PC-3 (cell line): ENCODE data around the gene ATRAID. TPM values are rescaled to one million over a fixed set of nuclear protein-coding genes. Genes with fewer than 3 reads are reported as not detected.

Experiments used
- ATAC-seq: fragments of 200-7000 bp; cut with Tn5 transposase; 2 replicates; pipeline ENCODE4 v1.9.1; 2020; ENCODE audit warnings: mild to moderate bottlenecking, moderate library complexity
- BruUV-seq: library from RNA; stranded (reverse); fragments of 400-500 nt; replicated peaks from 2 replicates; lab custom pipeline; 2021; lab: Mats Ljungman, UMichigan
- CTCF ChIA-PET: fragments of 300-600 bp; sonication (Branson Sonifier 250); formaldehyde crosslinking; loops from one replicate; lab custom pipeline; 2022; ENCODE audit warnings: antibody characterized with exemption; lab: Charles Lee
- POLR2A ChIA-PET: fragments of 300-600 bp; sonication (Branson Sonifier 250); formaldehyde crosslinking; loops from one replicate; lab custom pipeline; 2022; ENCODE audit warnings: antibody characterized with exemption; ENCODE audit not compliant: unreplicated experiment; lab: Charles Lee
- DNase-seq: peaks from one replicate; pipeline ENCODE4 v3.0.0-alpha.2; 2015
- H2AFZ ChIP-seq: fragments of 300-600 bp; sonication (generic); 2 replicates; pipeline ENCODE4 v1.6.0; 2016; ENCODE audit warnings: antibody characterized with exemption, low read length
- H3F3A ChIP-seq: fragments of 300-600 bp; sonication (generic); one replicate; pipeline ENCODE4 v1.6.0; 2017; ENCODE audit warnings: antibody characterized with exemption, low read length, control low read depth, mild to moderate bottlenecking; ENCODE audit not compliant: unreplicated experiment
- H3K27ac ChIP-seq: fragments of 300-600 bp; sonication (generic); 2 replicates; pipeline ENCODE4 v1.5.1; 2016; ENCODE audit warnings: mild to moderate bottlenecking, low read length
- H3K27me3 ChIP-seq: fragments of 300-600 bp; sonication (generic); 2 replicates; pipeline ENCODE4 v1.6.1; 2016; ENCODE audit warnings: low read length, mixed read lengths
- H3K36me3 ChIP-seq: fragments of 300-600 bp; sonication (generic); 2 replicates; pipeline ENCODE4 v1.6.1; 2016; ENCODE audit warnings: low read depth, mixed run types, low read length, mixed read lengths
- H3K4me1 ChIP-seq: fragments of 300-600 bp; sonication (generic); 2 replicates; pipeline ENCODE4 v1.5.1; 2016; ENCODE audit warnings: low read length; ENCODE audit not compliant: insufficient read depth
- H3K4me2 ChIP-seq: fragments of 300-600 bp; sonication (generic); 2 replicates; pipeline ENCODE4 v1.6.0; 2016; ENCODE audit warnings: low read length
- H3K4me3 ChIP-seq: fragments of 300-600 bp; sonication (generic); 2 replicates; pipeline ENCODE4 v1.5.1; 2016; ENCODE audit warnings: mild to moderate bottlenecking, low read length, mixed read lengths
- H3K79me2 ChIP-seq: fragments of 300-600 bp; sonication (generic); 2 replicates; pipeline ENCODE4 v1.6.1; 2017; ENCODE audit warnings: low read length, mixed read lengths
- H3K9ac ChIP-seq: fragments of 300-600 bp; sonication (generic); 2 replicates; pipeline ENCODE4 v1.6.0; 2016; ENCODE audit warnings: mild to moderate bottlenecking, low read length
- H3K9me2 ChIP-seq: fragments of 300-600 bp; sonication (generic); replicated peaks from 2 replicates; pipeline ENCODE4 v1.6.1; 2016; ENCODE audit warnings: mixed run types, low read length, mixed read lengths
- H3K9me3 ChIP-seq: fragments of 300-600 bp; sonication (generic); 2 replicates; pipeline ENCODE4 v1.6.1; 2016; ENCODE audit warnings: low read length, mixed read lengths
- H4K20me1 ChIP-seq: fragments of 300-600 bp; sonication (generic); 2 replicates; pipeline ENCODE4 v1.6.1; 2016; ENCODE audit warnings: low read length, mixed read lengths
- CTCF ChIP-seq: fragments of 300-600 bp; sonication (generic); conservative IDR thresholded peaks from 2 replicates; pipeline ENCODE4 v1.5.1; 2017; ENCODE audit warnings: antibody characterized with exemption, low read depth, mild to moderate bottlenecking, low read length
- EZH2 ChIP-seq: fragments of 300-600 bp; sonication (generic); IDR thresholded peaks from one replicate; pipeline ENCODE4 v1.6.1; 2017; ENCODE audit warnings: antibody characterized with exemption, mild to moderate bottlenecking, low read length; ENCODE audit not compliant: unreplicated experiment
- EZH2phosphoT487 ChIP-seq: fragments of 300-600 bp; sonication (generic); IDR thresholded peaks from 2 replicates; pipeline ENCODE4 v1.6.1; 2018; ENCODE audit warnings: mild to moderate bottlenecking, antibody characterized with exemption, low read length, borderline replicate concordance
- intact Hi-C: fragments of 100-400 bp; cut with micrococcal nuclease; formaldehyde crosslinking; loops from 2 replicates; pipeline ENCODE4 v1.9.0; 2023
- total RNA-seq: library from RNA; depleted of rRNA; stranded (reverse); fragments of >200 nt; gene quantifications from 2 replicates; pipeline ENCODE4 v1.2.3, GENCODE V29; 2014

The ATRAID gene
- total RNA-seq, 1 experiment from 2014 or later = 111 TPM

GRCh38 chr2:27216416-27217137 is 4.7 kb downstream of the ATRAID start:
- Histone ChIP-seq H3K4me2 (peak overlapping the region; percentile 95), H3K79me2 (peaks cover 44% of the 10 kb centered on the region), H3K36me3 (peaks cover 25% of the 10 kb centered on the region), H3K27ac (no peak overlapping the region), H3K9ac (peak overlapping the region; percentile 98), H4K20me1 (no peaks in the 10 kb centered on the region), H3K4me3 (peak overlapping the region; percentile 72), H3K9me3 (no peaks in the 10 kb centered on the region), H3F3A (no peaks in the 10 kb centered on the region), H3K4me1 (peaks cover 24% of the 10 kb centered on the region), H3K27me3 (no peaks in the 10 kb centered on the region), H2AFZ (peak overlapping the region; percentile 79), H3K9me2 (no peaks in the 10 kb centered on the region)
- CTCF ChIA-PET = interaction anchor here (0.6 kb wide), 1 partner anchor 22 kb away, joined by 3 read pairs; no protein-coding TSS in a partner anchor
- TF ChIP-seq EZH2phosphoT487 (no peak), CTCF (no peak), EZH2 (no peak)
- intact Hi-C loops = no loop called here
- ATAC-seq (no peak), DNase-seq (no peak)
- BruUV-seq = no TSS peak
- POLR2A ChIA-PET = no interaction called here

DNA sequence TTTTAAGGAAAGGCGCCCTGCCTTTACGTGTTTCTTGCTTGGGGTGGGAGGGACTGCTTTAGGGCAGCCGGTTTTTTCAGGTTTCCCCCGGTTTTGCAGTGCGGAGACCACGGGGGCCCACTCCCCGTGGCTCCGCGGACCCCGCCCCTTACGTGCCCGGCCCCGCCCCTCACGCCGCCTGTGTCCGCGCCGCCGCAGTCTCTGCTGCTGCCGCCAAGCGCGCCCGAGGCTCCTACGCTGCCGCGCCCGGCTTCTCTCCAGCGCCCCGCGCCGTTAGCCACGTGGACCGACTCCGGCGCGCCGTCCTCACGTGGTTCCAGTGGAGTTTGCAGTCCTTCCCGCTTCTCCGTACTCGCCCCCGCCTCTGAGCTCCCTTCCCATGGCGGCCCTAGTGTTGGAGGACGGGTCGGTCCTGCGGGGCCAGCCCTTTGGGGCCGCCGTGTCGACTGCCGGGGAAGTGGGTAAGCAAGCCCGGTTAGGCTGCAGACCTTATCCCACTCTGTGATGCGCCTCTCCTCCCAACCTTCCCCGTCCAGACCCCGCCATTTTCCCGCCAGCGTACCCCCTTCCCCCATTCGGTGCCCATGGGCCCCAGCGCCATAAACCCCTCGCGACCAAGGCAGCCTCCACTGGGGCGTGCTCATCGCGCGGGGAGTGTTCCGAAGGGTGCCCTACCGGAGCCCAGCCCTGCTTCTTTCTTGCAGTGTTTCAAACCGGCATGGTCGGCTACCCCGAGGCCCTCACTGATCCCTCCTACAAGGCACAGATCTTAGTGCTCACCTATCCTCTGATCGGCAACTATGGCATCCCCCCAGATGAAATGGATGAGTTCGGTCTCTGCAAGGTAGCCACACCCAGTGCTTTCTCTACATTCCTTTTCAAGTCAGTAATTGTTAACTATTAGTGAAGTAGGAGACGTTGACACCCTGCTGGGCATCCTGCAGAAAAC is 5.6 kb downstream of the ATRAID start, which contains the start of gene CAD:
TSS of gene CAD (plus strand) at position 197 of the 949 bp plus-strand sequence. CDS start at position 380, 183 bp downstream.
- no peaks in the 10 kb centered on the region for H3F3A ChIP-seq
- ATAC-seq = peak; percentile 83
- peaks cover 29% of the 10 kb centered on the region for H3K36me3 ChIP-seq
- peak within 1 kb of the TSS; percentile 79 for H2AFZ ChIP-seq
- no peaks in the 10 kb centered on the region for H3K9me2 ChIP-seq
- intact Hi-C loops = no loop called here
- ChIA-PET POLR2A (no interaction called here), CTCF (no interaction called here)
- H3K9me3 ChIP-seq = no peaks in the 10 kb centered on the region
- H3K9ac ChIP-seq = peak within 1 kb of the TSS; percentile 98
- no peaks in the 10 kb centered on the region for H4K20me1 ChIP-seq
- peak within 1 kb of the TSS; percentile 95 for H3K4me2 ChIP-seq
- TF ChIP-seq EZH2 (no peak), CTCF (0 out of 2 replicates have a peak, but pooled peaks have one; percentile 15)
- peaks cover 24% of the 10 kb centered on the region for H3K4me1 ChIP-seq
- BruUV-seq = TSS peak; percentile 16
- H3K27me3 ChIP-seq = no peaks in the 10 kb centered on the region
- peak within 1 kb of the TSS; percentile 57 for H3K27ac ChIP-seq
- H3K79me2 ChIP-seq = peaks cover 44% of the 10 kb centered on the region
- H3K4me3 ChIP-seq = peak within 1 kb of the TSS; percentile 72
- peak; percentile 82 for DNase-seq
